Upper lobe of left lung (tissue), 4 donors: Measurements from ENCODE around the gene DIP2C.

Source experiments
- POLR2A ChIP-seq, 4 donors: fragments of 450-650 bp; IDR thresholded peaks; one replicate each; pipeline ENCODE4 v1.5.1; 2016 to 2017; ENCODE audit warnings: antibody characterized with exemption in 4 of 4, mild to moderate bottlenecking in 2 of 4
- TF ChIP-seq, protein P1 (sequence below), 6 experiments: fragments of 450-650 bp in 4 of 6; fragments of 200-600 bp in 2 of 6; sonication (generic) in 2 of 6; IDR thresholded peaks; one replicate each; pipeline ENCODE4 v1.5.1; 2016 to 2019; ENCODE audit warnings: antibody characterized with exemption in 6 of 6

GRCh38 chr10:693506-693905 is 4.0 kb upstream of the DIP2C start:
- TF ChIP-seq POLR2A (IDR thresholded peaks at IDR 0.05) = no peak
- TF ChIP-seq, protein P1, sequence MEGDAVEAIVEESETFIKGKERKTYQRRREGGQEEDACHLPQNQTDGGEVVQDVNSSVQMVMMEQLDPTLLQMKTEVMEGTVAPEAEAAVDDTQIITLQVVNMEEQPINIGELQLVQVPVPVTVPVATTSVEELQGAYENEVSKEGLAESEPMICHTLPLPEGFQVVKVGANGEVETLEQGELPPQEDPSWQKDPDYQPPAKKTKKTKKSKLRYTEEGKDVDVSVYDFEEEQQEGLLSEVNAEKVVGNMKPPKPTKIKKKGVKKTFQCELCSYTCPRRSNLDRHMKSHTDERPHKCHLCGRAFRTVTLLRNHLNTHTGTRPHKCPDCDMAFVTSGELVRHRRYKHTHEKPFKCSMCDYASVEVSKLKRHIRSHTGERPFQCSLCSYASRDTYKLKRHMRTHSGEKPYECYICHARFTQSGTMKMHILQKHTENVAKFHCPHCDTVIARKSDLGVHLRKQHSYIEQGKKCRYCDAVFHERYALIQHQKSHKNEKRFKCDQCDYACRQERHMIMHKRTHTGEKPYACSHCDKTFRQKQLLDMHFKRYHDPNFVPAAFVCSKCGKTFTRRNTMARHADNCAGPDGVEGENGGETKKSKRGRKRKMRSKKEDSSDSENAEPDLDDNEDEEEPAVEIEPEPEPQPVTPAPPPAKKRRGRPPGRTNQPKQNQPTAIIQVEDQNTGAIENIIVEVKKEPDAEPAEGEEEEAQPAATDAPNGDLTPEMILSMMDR (IDR thresholded peaks at IDR 0.05) = no peak
